ENCODE data around the gene CDC42BPA.

- TF ChIP-seq POLR2A (IDR thresholded peaks at IDR 0.05; ENCODE audit: low read depth, low read length) (no peak), POLR2AphosphoS5 (IDR thresholded peaks at IDR 0.05; ENCODE audit: low read depth, low read length) (no peak)
These were observed 352.5 kb downstream of the CDC42BPA start for GRCh38 chr1:226965581-226966440.

All from GM12892 (cell line).